AG04450 (cell line): ENCODE data around the gene MAG. TPM values are rescaled to one million over a fixed set of nuclear protein-coding genes. Genes with fewer than 3 reads are reported as not detected.

Source experiments
- CTCF ChIA-PET: fragments of 300-600, 350-600 bp; formaldehyde crosslinking; extraction: SDS; loops from one replicate; lab custom pipeline; 2022; ENCODE audit warnings: antibody characterized with exemption, inconsistent platforms; lab: Charles Lee
- POLR2A ChIA-PET: fragments of 350-600 bp; formaldehyde crosslinking; extraction: SDS; loops from one replicate; lab custom pipeline; 2021; ENCODE audit warnings: antibody characterized with exemption, inconsistent platforms; lab: Yijun Ruan, JAX
- DNase-seq: peaks from one replicate; pipeline ENCODE4 v3.0.0-alpha.2; 2011; ENCODE audit warnings: low read depth, low spot score
- H3K27ac ChIP-seq: one replicate; pipeline ENCODE4 v1.5.1; 2012; ENCODE audit warnings: low read depth, low read length, control low read depth
- H3K27me3 ChIP-seq: one replicate; pipeline ENCODE4 v1.6.0; 2012; ENCODE audit warnings: low read length; ENCODE audit not compliant: control insufficient read depth, insufficient read depth
- H3K4me3 ChIP-seq: 2 replicates; pipeline ENCODE4 v1.5.1; 2011; ENCODE audit warnings: mild to moderate bottlenecking, low read depth, low read length, control low read depth
- H3K9me3 ChIP-seq: 2 replicates; pipeline ENCODE4 v1.5.1; 2012; ENCODE audit warnings: low read length; ENCODE audit not compliant: control insufficient read depth, insufficient read depth
- polyA plus RNA-seq: library from polyadenylated mRNA; depleted of rRNA; stranded (reverse); fragments of >200 nt; gene quantifications from 2 replicates; pipeline ENCODE4 v1.2.3, GENCODE V29; 2011
- TF ChIP-seq, protein P1 (sequence below): IDR thresholded peaks from 2 replicates; pipeline ENCODE4 v1.5.1; 2011; ENCODE audit warnings: low read depth, low read length, control low read depth, inconsistent platforms

Gene MAG
- polyA plus RNA-seq, 1 experiment, result not detected

DNA sequence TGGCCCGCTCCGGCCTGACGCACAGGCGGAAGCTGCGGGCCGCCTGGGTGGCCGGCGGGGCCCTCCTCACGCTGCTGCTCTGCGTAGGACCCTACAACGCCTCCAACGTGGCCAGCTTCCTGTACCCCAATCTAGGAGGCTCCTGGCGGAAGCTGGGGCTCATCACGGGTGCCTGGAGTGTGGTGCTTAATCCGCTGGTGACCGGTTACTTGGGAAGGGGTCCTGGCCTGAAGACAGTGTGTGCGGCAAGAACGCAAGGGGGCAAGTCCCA, 60.2 kb downstream of the MAG start:
- CTCF ChIA-PET, result interaction anchor here (0.6 to 2.7 kb wide), 9 partner anchors 12 to 240 kb away, joined by 3 to 46 read pairs (median 5); partner anchors contain the start of genes DMKN and KRTDAP
- Histone ChIP-seq H3K9me3 (no peaks in the 10 kb centered on the region), H3K27me3 (peaks cover 12% of the 10 kb centered on the region), H3K4me3 (no peak overlapping the region), H3K27ac (no peak overlapping the region)
- DNase-seq, result no peak
- TF ChIP-seq, protein P1, sequence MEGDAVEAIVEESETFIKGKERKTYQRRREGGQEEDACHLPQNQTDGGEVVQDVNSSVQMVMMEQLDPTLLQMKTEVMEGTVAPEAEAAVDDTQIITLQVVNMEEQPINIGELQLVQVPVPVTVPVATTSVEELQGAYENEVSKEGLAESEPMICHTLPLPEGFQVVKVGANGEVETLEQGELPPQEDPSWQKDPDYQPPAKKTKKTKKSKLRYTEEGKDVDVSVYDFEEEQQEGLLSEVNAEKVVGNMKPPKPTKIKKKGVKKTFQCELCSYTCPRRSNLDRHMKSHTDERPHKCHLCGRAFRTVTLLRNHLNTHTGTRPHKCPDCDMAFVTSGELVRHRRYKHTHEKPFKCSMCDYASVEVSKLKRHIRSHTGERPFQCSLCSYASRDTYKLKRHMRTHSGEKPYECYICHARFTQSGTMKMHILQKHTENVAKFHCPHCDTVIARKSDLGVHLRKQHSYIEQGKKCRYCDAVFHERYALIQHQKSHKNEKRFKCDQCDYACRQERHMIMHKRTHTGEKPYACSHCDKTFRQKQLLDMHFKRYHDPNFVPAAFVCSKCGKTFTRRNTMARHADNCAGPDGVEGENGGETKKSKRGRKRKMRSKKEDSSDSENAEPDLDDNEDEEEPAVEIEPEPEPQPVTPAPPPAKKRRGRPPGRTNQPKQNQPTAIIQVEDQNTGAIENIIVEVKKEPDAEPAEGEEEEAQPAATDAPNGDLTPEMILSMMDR, result no peak
- POLR2A ChIA-PET, result no interaction called here

DNA sequence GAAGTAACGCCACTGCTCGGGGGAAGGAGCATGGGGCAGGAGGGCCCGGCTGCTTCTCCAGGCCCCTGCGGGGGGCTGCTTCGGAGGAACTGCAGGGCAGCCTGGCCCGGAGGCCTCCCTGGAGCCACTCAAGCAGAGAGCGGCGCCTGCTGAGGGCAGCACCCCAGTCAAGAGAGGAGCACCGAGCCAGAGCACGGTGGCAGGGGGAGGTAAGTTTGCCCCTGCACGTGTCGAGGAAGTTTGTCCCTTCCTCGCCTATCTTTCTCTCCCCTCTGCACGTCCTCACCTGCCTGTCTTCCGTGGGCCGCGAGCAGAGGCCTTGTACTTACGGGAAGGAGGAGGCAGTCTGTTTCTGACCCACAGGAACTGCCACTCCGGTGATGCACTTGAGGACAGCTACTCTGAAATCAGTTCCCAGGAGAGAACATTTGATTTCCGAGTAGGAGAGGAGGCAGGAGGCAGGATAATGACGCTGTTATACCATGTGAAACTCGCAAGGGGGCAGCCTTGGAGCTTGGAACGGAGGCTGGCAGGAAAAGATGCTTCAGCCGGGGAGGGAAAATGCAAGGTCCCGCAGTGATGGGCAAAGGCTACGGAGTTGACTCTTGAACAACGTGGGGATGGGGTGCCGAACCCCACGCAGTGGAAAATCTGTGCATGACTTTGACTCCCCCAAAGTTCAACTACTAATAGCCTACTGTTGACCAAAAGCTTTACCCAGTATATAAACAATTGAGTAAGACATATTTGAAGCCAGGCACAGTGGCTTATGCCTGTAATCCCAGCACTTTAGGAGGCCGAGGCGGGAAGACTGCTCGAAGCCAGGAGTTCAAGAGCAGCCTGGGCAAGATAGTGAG, 60.7 kb downstream of the MAG start:
- no peaks in the 10 kb centered on the region for H3K9me3 ChIP-seq
- H3K27ac ChIP-seq, result no peak overlapping the region
- POLR2A ChIA-PET, result no interaction called here
- peak; percentile 21 for DNase-seq
- no peak overlapping the region for H3K4me3 ChIP-seq
- peaks cover 10% of the 10 kb centered on the region for H3K27me3 ChIP-seq
- CTCF ChIA-PET, result interaction anchor here (0.6 to 2.7 kb wide), 17 partner anchors 12 to 354 kb away, joined by 3 to 46 read pairs (median 4); partner anchors contain the start of genes DMKN and KRTDAP
- TF ChIP-seq, protein P1, result peak; percentile 80

- ChIA-PET POLR2A (no interaction called here), CTCF (interaction anchor here (0.8 to 2.7 kb wide), 13 partner anchors 20 to 353 kb away, joined by 3 to 46 read pairs (median 5); partner anchors contain the start of gene KRTDAP)
- no peak overlapping the region for H3K27ac ChIP-seq
Measured at GRCh38 chr19:35353635-35354034, 61.7 kb downstream of the MAG start.

GRCh38 chr19:35354898-35355297, 62.9 kb downstream of the MAG start:
- Histone ChIP-seq H3K4me3 (no peak overlapping the region), H3K9me3 (no peaks in the 10 kb centered on the region), H3K27me3 (peaks cover 6% of the 10 kb centered on the region), H3K27ac (no peak overlapping the region)
- TF ChIP-seq, protein P1, result no peak
- ChIA-PET POLR2A (no interaction called here), CTCF (no interaction called here)
- no peak for DNase-seq

More at GRCh38 chr19:35353635-35354034, 61.7 kb downstream of the MAG start:
- no peak overlapping the region for H3K4me3 ChIP-seq
- no peak for DNase-seq
- H3K27me3 ChIP-seq, result peaks cover 8% of the 10 kb centered on the region
- TF ChIP-seq, protein P1, result no peak
- H3K9me3 ChIP-seq, result no peaks in the 10 kb centered on the region
